ENCODE measurements around the gene ZMYND11. TPM values are rescaled to one million over a fixed set of nuclear protein-coding genes. Genes with fewer than 3 reads are reported as not detected.

The ZMYND11 gene
- total RNA-seq, 2 donors from 2014 or later = 60.2 to 61.1 TPM

DNA sequence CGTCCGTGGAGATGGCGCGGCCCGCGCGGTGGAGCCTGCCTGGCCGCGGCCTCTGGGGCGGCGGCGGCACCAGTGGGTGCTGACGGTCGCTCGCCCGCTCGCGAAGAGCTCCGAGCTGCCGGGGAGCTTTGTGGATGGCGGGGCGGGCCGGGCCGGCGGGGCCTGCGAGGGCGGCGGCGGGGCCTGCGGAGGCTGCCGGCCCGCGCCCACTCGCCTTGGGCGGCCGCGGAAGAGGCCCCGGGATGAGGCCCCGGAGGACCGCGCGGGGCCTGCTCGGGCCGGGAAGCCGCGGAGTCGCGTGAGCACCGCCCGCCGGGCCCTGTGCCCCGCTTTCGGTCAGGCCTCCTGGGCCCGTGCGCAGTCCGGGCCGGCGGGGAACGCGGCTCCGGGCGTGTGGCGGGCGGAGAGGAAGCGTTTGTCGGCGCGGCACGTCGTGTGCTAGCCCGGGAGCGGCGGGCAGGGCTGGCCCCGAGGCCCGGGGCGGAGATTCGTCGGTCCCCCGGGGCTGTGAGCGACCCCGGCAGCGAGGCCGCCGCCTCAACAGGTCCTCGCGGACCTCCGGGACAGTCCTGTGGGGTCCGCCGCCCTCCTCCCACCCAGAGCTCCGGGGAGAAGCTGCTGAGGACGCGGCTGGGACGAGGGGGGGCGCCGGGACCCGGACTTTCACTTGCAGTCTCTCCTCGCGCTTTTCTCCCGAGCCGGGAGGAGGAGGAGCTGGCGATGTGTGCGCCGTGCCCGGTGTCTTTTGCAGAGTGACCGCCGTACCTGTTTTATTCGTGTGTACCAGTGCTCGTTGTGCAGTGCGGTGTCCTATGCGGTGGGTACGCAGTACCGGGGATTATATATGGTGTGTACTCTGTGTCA is 578 bp downstream of the ZMYND11 start:
- Histone ChIP-seq H3K9me3 (no peaks in the 10 kb centered on the region), H3K27me3 (no peaks in the 10 kb centered on the region), H3K36me3 (no peaks in the 10 kb centered on the region), H3K4me3 (peak overlapping the region; percentile 74 to 88), H3K4me1 (peaks cover 0 to 37% of the 10 kb centered on the region in 2 donors), H3K27ac (peak overlapping the region; percentile 90 to 98)
- DNase-seq (ENCODE audit: low spot score) = no peak
- TF ChIP-seq, protein P1, sequence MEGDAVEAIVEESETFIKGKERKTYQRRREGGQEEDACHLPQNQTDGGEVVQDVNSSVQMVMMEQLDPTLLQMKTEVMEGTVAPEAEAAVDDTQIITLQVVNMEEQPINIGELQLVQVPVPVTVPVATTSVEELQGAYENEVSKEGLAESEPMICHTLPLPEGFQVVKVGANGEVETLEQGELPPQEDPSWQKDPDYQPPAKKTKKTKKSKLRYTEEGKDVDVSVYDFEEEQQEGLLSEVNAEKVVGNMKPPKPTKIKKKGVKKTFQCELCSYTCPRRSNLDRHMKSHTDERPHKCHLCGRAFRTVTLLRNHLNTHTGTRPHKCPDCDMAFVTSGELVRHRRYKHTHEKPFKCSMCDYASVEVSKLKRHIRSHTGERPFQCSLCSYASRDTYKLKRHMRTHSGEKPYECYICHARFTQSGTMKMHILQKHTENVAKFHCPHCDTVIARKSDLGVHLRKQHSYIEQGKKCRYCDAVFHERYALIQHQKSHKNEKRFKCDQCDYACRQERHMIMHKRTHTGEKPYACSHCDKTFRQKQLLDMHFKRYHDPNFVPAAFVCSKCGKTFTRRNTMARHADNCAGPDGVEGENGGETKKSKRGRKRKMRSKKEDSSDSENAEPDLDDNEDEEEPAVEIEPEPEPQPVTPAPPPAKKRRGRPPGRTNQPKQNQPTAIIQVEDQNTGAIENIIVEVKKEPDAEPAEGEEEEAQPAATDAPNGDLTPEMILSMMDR (IDR thresholded peaks at IDR 0.05) = no peak

DNA sequence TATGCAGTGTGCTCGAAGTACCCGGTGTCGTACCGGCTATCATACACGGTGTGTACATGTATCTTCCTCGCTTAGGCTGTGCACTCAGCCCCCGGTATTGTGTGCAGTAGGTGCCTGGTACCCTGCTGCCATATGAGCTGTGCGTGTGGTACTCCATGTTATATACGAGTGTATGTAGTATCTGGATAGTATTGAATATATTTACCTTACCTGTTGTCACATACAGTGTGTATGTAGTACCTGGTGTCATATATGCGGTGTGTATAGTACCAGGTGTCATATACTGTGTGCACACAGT is 1.2 kb downstream of the ZMYND11 start:
- peak overlapping the region; percentile 90 to 98 for H3K27ac ChIP-seq

DNA sequence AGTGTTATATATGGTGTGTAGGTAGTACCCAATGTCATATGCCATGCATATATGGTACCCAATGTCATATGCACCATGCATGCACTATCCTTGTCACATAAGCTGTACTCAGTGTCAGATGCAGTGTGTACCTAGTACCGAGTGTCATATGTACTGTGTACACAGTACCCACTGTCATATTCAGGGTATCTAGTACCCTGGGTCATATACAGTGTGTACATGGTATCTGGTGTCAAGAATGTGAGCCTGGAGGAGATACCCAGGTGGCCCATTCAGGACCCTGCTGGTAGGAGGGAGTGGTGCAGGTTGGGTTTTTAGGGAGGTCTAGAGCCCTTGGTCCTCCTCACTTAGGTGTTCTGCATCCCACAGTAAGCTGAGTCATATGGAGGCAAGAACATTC is 1.8 kb downstream of the ZMYND11 start:
- H3K27me3 ChIP-seq = no peaks in the 10 kb centered on the region
- TF ChIP-seq, protein P1 (IDR thresholded peaks at IDR 0.05) = peak; percentile 12 to 29
- peak overlapping the region in 1 of 2 donors; percentile 74 for H3K4me3 ChIP-seq
- H3K36me3 ChIP-seq = no peaks in the 10 kb centered on the region
- H3K27ac ChIP-seq = no peak overlapping the region
- peaks cover 0 to 37% of the 10 kb centered on the region in 2 donors for H3K4me1 ChIP-seq
- H3K9me3 ChIP-seq = no peaks in the 10 kb centered on the region
- no peak for DNase-seq (ENCODE audit: low spot score)

More for the DNA sequence above, 1.2 kb downstream of the ZMYND11 start:
- Histone ChIP-seq H3K4me1 (peaks cover 0 to 37% of the 10 kb centered on the region in 2 donors), H3K4me3 (peak overlapping the region; percentile 74 to 88), H3K27me3 (no peaks in the 10 kb centered on the region), H3K9me3 (no peaks in the 10 kb centered on the region), H3K36me3 (no peaks in the 10 kb centered on the region)
- TF ChIP-seq, protein P1 (IDR thresholded peaks at IDR 0.05) = no peak
- DNase-seq (ENCODE audit: low spot score) = no peak

DNA sequence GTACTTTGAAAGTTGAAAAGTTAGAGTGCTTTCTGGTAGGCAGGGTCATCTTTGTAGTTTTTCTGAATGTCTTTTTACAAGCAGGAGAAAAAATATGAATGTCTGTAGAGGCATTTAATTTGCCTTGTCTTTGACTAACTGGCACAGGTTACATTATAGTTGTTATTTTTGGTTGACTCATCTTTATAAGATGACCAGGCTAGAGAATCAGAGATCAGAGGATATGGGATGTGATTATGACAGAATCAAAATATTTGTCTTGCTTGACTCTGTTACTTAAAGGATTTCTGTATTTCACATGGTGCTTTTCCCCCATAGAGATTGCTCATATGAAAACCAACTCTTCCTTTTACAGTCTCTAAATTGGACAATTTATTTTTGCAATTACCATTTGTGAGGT is 2.4 kb downstream of the ZMYND11 start:
- H3K4me1 ChIP-seq = peaks cover 0 to 37% of the 10 kb centered on the region in 2 donors
- no peak overlapping the region for H3K4me3 ChIP-seq
- no peaks in the 10 kb centered on the region for H3K27me3 ChIP-seq
- no peak for DNase-seq (ENCODE audit: low spot score)
- TF ChIP-seq, protein P1 (IDR thresholded peaks at IDR 0.05) = no peak
- H3K36me3 ChIP-seq = no peaks in the 10 kb centered on the region
- H3K27ac ChIP-seq = no peak overlapping the region
- H3K9me3 ChIP-seq = no peaks in the 10 kb centered on the region

DNA sequence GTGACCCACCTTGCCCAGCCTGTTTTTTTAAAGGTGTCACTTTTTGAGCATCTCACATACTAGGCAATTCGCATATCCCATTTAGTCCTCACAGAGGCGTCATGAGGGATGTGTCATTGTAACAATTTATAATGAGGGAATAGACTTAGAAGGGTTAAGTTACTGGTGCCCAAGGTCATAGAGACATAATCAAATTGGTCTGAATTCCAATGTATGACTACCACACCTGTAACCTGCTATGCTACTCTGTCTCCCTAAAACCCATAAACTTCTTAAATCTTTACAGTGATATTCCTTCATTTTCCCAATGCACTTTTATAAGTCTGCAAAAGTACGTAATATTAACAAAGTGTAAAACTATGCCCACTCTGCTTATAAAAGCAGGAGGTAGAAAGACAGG is 7.1 kb downstream of the ZMYND11 start:
- H3K27me3 ChIP-seq = no peaks in the 10 kb centered on the region
- no peak overlapping the region for H3K4me3 ChIP-seq
- no peaks in the 10 kb centered on the region for H3K9me3 ChIP-seq
- no peak overlapping the region for H3K27ac ChIP-seq
- TF ChIP-seq, protein P1 (IDR thresholded peaks at IDR 0.05) = no peak
- peaks cover 0 to 7% of the 10 kb centered on the region in 2 donors for H3K4me1 ChIP-seq
- DNase-seq (ENCODE audit: low spot score) = no peak
- no peaks in the 10 kb centered on the region for H3K36me3 ChIP-seq

Data from right atrium auricular region (tissue), 2 donors.